Transverse colon (tissue), 4 donors: ENCODE measurements around the gene BOC. TPM values are rescaled to one million over a fixed set of nuclear protein-coding genes. Genes with fewer than 3 reads are reported as not detected.

Experiments
- DNase-seq: peaks from one replicate; pipeline ENCODE4 v3.0.0-alpha.2; 2019
- H3K27ac ChIP-seq, 4 donors: fragments of 200-600 bp; sonication (generic); 2 replicates each; pipeline ENCODE4 v1.5.1; 2016 to 2018; ENCODE audit warnings: inconsistent platforms in 4 of 4
- H3K27me3 ChIP-seq: fragments of 200-600 bp; sonication (generic); 2 replicates; pipeline ENCODE4 v1.5.1; 2017; ENCODE audit warnings: inconsistent platforms
- H3K36me3 ChIP-seq, 4 donors: fragments of 200-600 bp; sonication (generic); 2 replicates each; pipeline ENCODE4 v1.5.1; 2017 to 2019; ENCODE audit warnings: inconsistent platforms in 4 of 4
- H3K4me1 ChIP-seq, 4 donors: fragments of 200-600 bp; sonication (generic); 2 replicates each; pipeline ENCODE4 v1.5.1; 2017 to 2020; ENCODE audit warnings: inconsistent platforms in 4 of 4
- H3K4me3 ChIP-seq, 4 donors: fragments of 200-600 bp; sonication (generic); 1 replicate in 1 of 4; 2 replicates in 3 of 4; pipeline versions ENCODE4 v1.5.1 to v1.6.1; 2017 to 2019; ENCODE audit warnings: inconsistent platforms in 4 of 4
- H3K9me3 ChIP-seq, 2 donors: fragments of 200-600 bp; sonication (generic); 2 replicates each; pipeline ENCODE4 v1.5.1; 2017 to 2019; ENCODE audit warnings: inconsistent platforms in 2 of 2
- EP300 ChIP-seq: sonication (generic); formaldehyde crosslinking; IDR thresholded peaks from one replicate; pipeline ENCODE4 v1.6.1; 2017; ENCODE audit warnings: antibody characterized with exemption, low read depth
- POLR2A ChIP-seq: fragments of 450-650 bp; IDR thresholded peaks from one replicate; pipeline ENCODE4 v1.6.1; 2016; ENCODE audit warnings: antibody characterized with exemption, mild to moderate bottlenecking, moderate library complexity
- POLR2AphosphoS5 ChIP-seq, 3 donors: sonication (generic); formaldehyde crosslinking; IDR thresholded peaks; one replicate each; pipeline ENCODE4 v1.6.1; 2016; ENCODE audit warnings: antibody characterized with exemption in 3 of 3
- WGBS, 2 donors: methylation state at CpG; one replicate each; pipeline ENCODE4 v1.1.5; 2018; ENCODE audit warnings: low coverage in 1 of 2; 5-methylcytosine and 5-hydroxymethylcytosine counted together
- in situ Hi-C, 4 donors: fragments of 200-750 bp; cut with MboI; loops; one replicate each; pipeline versions ENCODE4 v1.15.0 to v1.15.1; 2017; ENCODE audit warnings: low sequenced_read_pairs in 3 of 4, low pct_ligation_motif_present in 1 of 4, low pct_unique_long_range_greater_than_20kb in 1 of 4
- intact Hi-C: fragments of 100-400 bp; cut with DNase I; formaldehyde crosslinking; loops from one replicate; pipeline ENCODE4 v1.15.1; 2023; ENCODE audit warnings: low total_unique reads
- total RNA-seq, 4 donors: library from RNA; depleted of rRNA; stranded (reverse); fragments of >200 nt; gene quantifications; one replicate each; pipeline ENCODE4 v1.1.0, GENCODE V29; 2016
- TF ChIP-seq, protein P1 (sequence below), 5 experiments: fragments of 200-600 bp in 3 of 5; fragments of 450-650 bp in 2 of 5; sonication (generic) in 3 of 5; IDR thresholded peaks; 1 replicate in 2 of 5; 2 replicates in 3 of 5; pipeline ENCODE4 v1.5.1; 2016 to 2017; ENCODE audit warnings: antibody characterized with exemption in 5 of 5, inconsistent platforms in 3 of 5, mild to moderate bottlenecking in 2 of 5, moderate library complexity in 1 of 5

BOC gene
- total RNA-seq, 4 donors from 2014 or later: 15.2 to 77.4 (median 45.4) TPM

GRCh38 chr3:113221721-113222257, 10.4 kb downstream of the BOC start:
- no peak for TF ChIP-seq POLR2AphosphoS5 (IDR thresholded peaks at IDR 0.05)
- no peak for TF ChIP-seq EP300
- no peak for TF ChIP-seq POLR2A
- TF ChIP-seq, protein P1, sequence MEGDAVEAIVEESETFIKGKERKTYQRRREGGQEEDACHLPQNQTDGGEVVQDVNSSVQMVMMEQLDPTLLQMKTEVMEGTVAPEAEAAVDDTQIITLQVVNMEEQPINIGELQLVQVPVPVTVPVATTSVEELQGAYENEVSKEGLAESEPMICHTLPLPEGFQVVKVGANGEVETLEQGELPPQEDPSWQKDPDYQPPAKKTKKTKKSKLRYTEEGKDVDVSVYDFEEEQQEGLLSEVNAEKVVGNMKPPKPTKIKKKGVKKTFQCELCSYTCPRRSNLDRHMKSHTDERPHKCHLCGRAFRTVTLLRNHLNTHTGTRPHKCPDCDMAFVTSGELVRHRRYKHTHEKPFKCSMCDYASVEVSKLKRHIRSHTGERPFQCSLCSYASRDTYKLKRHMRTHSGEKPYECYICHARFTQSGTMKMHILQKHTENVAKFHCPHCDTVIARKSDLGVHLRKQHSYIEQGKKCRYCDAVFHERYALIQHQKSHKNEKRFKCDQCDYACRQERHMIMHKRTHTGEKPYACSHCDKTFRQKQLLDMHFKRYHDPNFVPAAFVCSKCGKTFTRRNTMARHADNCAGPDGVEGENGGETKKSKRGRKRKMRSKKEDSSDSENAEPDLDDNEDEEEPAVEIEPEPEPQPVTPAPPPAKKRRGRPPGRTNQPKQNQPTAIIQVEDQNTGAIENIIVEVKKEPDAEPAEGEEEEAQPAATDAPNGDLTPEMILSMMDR (IDR thresholded peaks at IDR 0.05): no peak
- DNase-seq: no peak
- intact Hi-C loops (no loop called here), in situ Hi-C loops (no loop called here)
- H3K27ac ChIP-seq: peak overlapping the region in 2 of 4 donors; percentile 24 to 36
- no peaks in the 10 kb centered on the region for H3K9me3 ChIP-seq
- no peak overlapping the region for H3K4me3 ChIP-seq
- peaks cover 0 to 20% (median 9%) of the 10 kb centered on the region in 4 donors for H3K4me1 ChIP-seq
- WGBS, 2 donors: 20 to 62% methylated on average over 1 to 2 of the region's 2 CpGs
- no peaks in the 10 kb centered on the region for H3K27me3 ChIP-seq
- no peaks in the 10 kb centered on the region for H3K36me3 ChIP-seq

DNA sequence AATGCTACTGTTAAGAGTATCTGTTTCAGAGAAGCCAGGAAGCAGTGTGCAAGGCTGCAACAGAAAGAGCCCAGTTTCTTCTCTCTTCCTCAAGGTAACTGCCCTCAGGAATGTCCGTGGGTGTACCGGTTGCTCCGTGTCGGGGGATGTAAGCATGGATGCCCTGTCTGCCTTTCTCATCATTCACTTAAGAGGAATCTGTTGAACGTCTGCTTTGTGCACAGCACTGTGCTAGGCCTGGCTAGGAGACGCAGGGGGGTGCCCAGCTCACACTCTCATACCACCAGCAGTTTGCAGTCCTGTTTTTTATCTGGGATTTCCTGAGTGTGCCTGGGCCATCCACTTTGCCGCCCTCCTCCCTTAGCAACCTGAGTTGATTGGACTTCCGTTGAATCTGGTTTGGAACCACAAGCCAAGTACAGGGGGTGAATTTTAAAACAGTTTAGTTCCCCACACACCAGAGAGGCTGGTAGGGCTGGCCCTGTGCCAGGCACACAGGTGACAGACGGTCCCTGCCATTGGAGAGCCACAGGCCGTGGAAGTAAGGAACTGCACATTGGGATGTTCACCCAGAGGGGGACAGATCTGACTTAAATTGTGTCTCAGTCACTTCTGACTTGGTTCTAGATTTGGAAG, 11.2 kb downstream of the BOC start:
- WGBS, 2 donors: 57 to 62% methylated on average over 4 to 10 of the region's 10 CpGs
- in situ Hi-C loops: no loop called here
- H3K27me3 ChIP-seq: no peaks in the 10 kb centered on the region
- no peak for DNase-seq
- TF ChIP-seq POLR2A (no peak), EP300 (no peak), POLR2AphosphoS5 (IDR thresholded peaks at IDR 0.05) (no peak)
- TF ChIP-seq, protein P1 (IDR thresholded peaks at IDR 0.05): no peak
- H3K9me3 ChIP-seq: no peaks in the 10 kb centered on the region
- H3K4me1 ChIP-seq: peaks cover 0 to 20% (median 9%) of the 10 kb centered on the region in 4 donors
- H3K36me3 ChIP-seq: no peaks in the 10 kb centered on the region
- intact Hi-C loops: no loop called here
- H3K27ac ChIP-seq: peak overlapping the region in 2 of 4 donors; percentile 24 to 37
- H3K4me3 ChIP-seq: no peak overlapping the region

- Histone ChIP-seq H3K36me3 (no peaks in the 10 kb centered on the region), H3K9me3 (no peaks in the 10 kb centered on the region), H3K4me3 (no peak overlapping the region), H3K27me3 (no peaks in the 10 kb centered on the region), H3K27ac (peak overlapping the region in 3 of 4 donors; percentile 16 to 44 (median 37)), H3K4me1 (peaks cover 0 to 24% (median 16%) of the 10 kb centered on the region in 4 donors)
- in situ Hi-C loops: no loop called here
- 69 to 82% methylated on average over 6 to 18 of the region's 18 CpGs for WGBS, 2 donors
- peak; percentile 22 for DNase-seq
- TF ChIP-seq POLR2AphosphoS5 (IDR thresholded peaks at IDR 0.05) (no peak), EP300 (no peak), POLR2A (no peak)
- TF ChIP-seq, protein P1 (IDR thresholded peaks at IDR 0.05): no peak
- intact Hi-C loops: no loop called here
Measured at GRCh38 chr3:113223475-113224281, 12.3 kb downstream of the BOC start.

- Histone ChIP-seq H3K9me3 (no peaks in the 10 kb centered on the region), H3K4me3 (no peak overlapping the region), H3K27me3 (no peaks in the 10 kb centered on the region), H3K4me1 (peaks cover 0 to 24% (median 16%) of the 10 kb centered on the region in 4 donors), H3K36me3 (no peaks in the 10 kb centered on the region), H3K27ac (peak overlapping the region in 1 of 4 donors; percentile 4)
- TF ChIP-seq POLR2AphosphoS5 (IDR thresholded peaks at IDR 0.05) (no peak), EP300 (no peak), POLR2A (no peak)
- TF ChIP-seq, protein P1 (IDR thresholded peaks at IDR 0.05): no peak
- in situ Hi-C loops: no loop called here
- DNase-seq: no peak
- intact Hi-C loops: no loop called here
- 69 to 71% methylated on average over 2 of the region's 2 CpGs for WGBS, 2 donors
Measured at GRCh38 chr3:113225286-113225685, 13.9 kb downstream of the BOC start.
